HG03558 (cell line): ENCODE results near the gene ATF7IP2.

Source experiments
- ATAC-seq: cut with Tn5 transposase; IDR thresholded peaks from one replicate; pipeline ENCODE4 v1.9.1; 2021; ENCODE audit warnings: moderate number of reproducible peaks; ENCODE audit not compliant: unreplicated experiment; ENCODE audit errors: extremely low read depth

ATF7IP2 gene

GRCh38 chr16:10509534-10510025 is 123.7 kb downstream of the ATF7IP2 start:
- ATAC-seq, result no peak

- ATAC-seq, result no peak
Observed at GRCh38 chr16:10510279-10510678, 124.4 kb downstream of the ATF7IP2 start.

GRCh38 chr16:10511829-10512228 is 126.0 kb downstream of the ATF7IP2 start:
- no peak for ATAC-seq

GRCh38 chr16:10514369-10515055 is 128.7 kb downstream of the ATF7IP2 start:
- no peak for ATAC-seq

- no peak for ATAC-seq
Observed at GRCh38 chr16:10517868-10518267, 132.0 kb downstream of the ATF7IP2 start.

- no peak for ATAC-seq
Observed at GRCh38 chr16:10518479-10519041, 132.7 kb downstream of the ATF7IP2 start.

GRCh38 chr16:10519297-10519696 is 133.4 kb downstream of the ATF7IP2 start:
- no peak for ATAC-seq

- no peak for ATAC-seq
Observed at GRCh38 chr16:10519929-10520868, 134.3 kb downstream of the ATF7IP2 start.

GRCh38 chr16:10520869-10521578 is 135.2 kb downstream of the ATF7IP2 start:
- ATAC-seq, result no peak

- no peak for ATAC-seq
Observed at GRCh38 chr16:10521681-10522274, 135.9 kb downstream of the ATF7IP2 start.

GRCh38 chr16:10522966-10523365 is 137.1 kb downstream of the ATF7IP2 start:
- ATAC-seq, result no peak

- no peak for ATAC-seq
Observed at GRCh38 chr16:10525214-10525825, 139.5 kb downstream of the ATF7IP2 start.

GRCh38 chr16:10526962-10527361 is 141.1 kb downstream of the ATF7IP2 start:
- ATAC-seq, result no peak

GRCh38 chr16:10528635-10529034 is 142.8 kb downstream of the ATF7IP2 start:
- ATAC-seq, result no peak

GRCh38 chr16:10529895-10530669 is 144.2 kb downstream of the ATF7IP2 start:
- no peak for ATAC-seq

GRCh38 chr16:10530685-10531084 is 144.8 kb downstream of the ATF7IP2 start:
- ATAC-seq, result no peak

- ATAC-seq, result no peak
Observed at GRCh38 chr16:10531582-10531981, 145.7 kb downstream of the ATF7IP2 start.
